ENCODE results near the gene GALNT2.

DNA sequence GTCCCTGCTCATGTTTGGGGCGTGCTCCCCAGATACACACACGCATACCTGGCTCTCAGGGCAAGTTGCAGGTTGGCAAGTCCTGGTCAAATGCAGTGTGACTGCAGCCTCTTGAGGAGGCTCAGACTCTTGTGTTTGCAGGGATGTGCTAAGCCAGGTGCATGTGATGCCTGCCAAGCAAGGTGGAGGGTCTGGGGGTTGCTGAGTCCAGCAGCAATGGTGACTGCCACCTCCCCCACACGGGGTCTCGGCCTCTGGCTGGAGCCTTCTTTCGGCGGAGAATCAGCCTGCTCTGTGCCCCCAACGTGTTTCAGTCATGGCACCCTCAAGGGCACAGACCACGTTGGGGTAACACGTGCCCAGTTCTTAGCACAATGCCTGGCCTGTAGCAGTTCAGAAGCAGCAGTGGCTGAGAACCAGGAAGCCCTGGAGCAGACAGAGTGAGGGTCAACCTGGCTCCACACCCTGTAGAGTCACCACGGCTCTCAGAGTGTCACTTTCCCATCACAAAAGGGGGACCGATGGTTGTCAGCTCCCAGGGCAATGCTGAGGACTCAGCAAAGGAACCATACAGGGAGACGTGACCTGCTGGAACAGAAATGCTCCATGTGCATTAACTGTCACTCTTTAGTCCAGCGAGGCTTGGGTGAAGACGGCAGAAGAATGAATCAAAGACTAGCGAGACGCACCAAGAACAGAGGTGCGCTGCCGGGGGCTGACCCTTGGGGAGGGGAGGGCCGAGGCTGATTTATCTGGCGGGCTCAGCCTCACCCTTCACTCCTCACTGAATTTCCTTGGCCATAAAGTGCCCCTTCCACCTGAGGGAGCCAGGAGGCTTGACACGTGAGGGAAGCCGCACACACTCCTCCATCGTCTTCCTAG, 250.1 kb downstream of the GALNT2 start:
- TF ChIP-seq CTCF (conservative IDR thresholded peaks at IDR 0.05; ENCODE audit: low read depth, low read length) (no peak), SMC3 (IDR thresholded peaks at IDR 0.05; ENCODE audit: low read depth, low read length) (no peak), RAD21 (IDR thresholded peaks at IDR 0.05; ENCODE audit: low read length) (no peak), POLR2A (IDR thresholded peaks at IDR 0.05; ENCODE audit: low read depth, low read length) (no peak), RFX5 (IDR thresholded peaks at IDR 0.05; ENCODE audit: low read depth, low read length) (no peak), FOS (IDR thresholded peaks at IDR 0.05; ENCODE audit: low read depth, low read length) (no peak), MAZ (IDR thresholded peaks at IDR 0.05; ENCODE audit: borderline replicate concordance, low read depth, low read length) (no peak), USF2 (IDR thresholded peaks at IDR 0.05; ENCODE audit: low read depth, low read length) (no peak)

All from IMR-90 (cell line).